Left kidney (tissue), 2 donors: Measurements from ENCODE around the gene BICD2. TPM values are rescaled to one million over a fixed set of nuclear protein-coding genes. Genes with fewer than 3 reads are reported as not detected.
A peak's percentile ranks its signal among the peaks of the same experiment; 100 is the strongest.
"Not testable (repeated sequence)": the region's sequence is repeated elsewhere in the genome, so short reads cannot be mapped to it uniquely, and the experiment has no call there.

ENCODE experiments used
- DNase-seq: peaks from one replicate; pipeline ENCODE4 v3.0.0-alpha.2; 2013
- polyA plus RNA-seq: library from polyadenylated mRNA; unstranded; fragments of 120-200 nt; gene quantifications from one replicate; pipeline ENCODE4 v1.2.1, GENCODE V29; 2013; ENCODE audit not compliant: insufficient read length

The BICD2 gene
- polyA plus RNA-seq, 1 donor: 29.3 TPM

- no peak for DNase-seq
Observed at GRCh38 chr9:92773810-92774209, 9.2 kb upstream of the BICD2 start.

GRCh38 chr9:92771309-92771708, 6.7 kb upstream of the BICD2 start:
- no peak for DNase-seq

GRCh38 chr9:92770360-92770995, 5.8 kb upstream of the BICD2 start:
- no peak for DNase-seq

GRCh38 chr9:92769990-92770359, 5.3 kb upstream of the BICD2 start:
- no peak for DNase-seq

- DNase-seq: no peak
Observed at GRCh38 chr9:92769286-92769685, 4.7 kb upstream of the BICD2 start.

GRCh38 chr9:92768816-92769215, 4.2 kb upstream of the BICD2 start:
- DNase-seq: not testable (repeated sequence)

- DNase-seq: no peak
Observed at GRCh38 chr9:92767066-92768054, 2.7 kb upstream of the BICD2 start.

GRCh38 chr9:92764988-92765936, 629 bp upstream of the BICD2 start:
- DNase-seq: peak; percentile 98

GRCh38 chr9:92763721-92764380, 782 bp downstream of the BICD2 start:
- no peak for DNase-seq

GRCh38 chr9:92762781-92763708, 1.6 kb downstream of the BICD2 start:
- no peak for DNase-seq

- no peak for DNase-seq
Observed at GRCh38 chr9:92762196-92762595, 2.4 kb downstream of the BICD2 start.

GRCh38 chr9:92761686-92762085, 2.9 kb downstream of the BICD2 start:
- DNase-seq: no peak

GRCh38 chr9:92760494-92760893, 4.1 kb downstream of the BICD2 start:
- DNase-seq: no peak

GRCh38 chr9:92760070-92760469, 4.6 kb downstream of the BICD2 start:
- no peak for DNase-seq

- DNase-seq: no peak
Observed at GRCh38 chr9:92759446-92759845, 5.2 kb downstream of the BICD2 start.

GRCh38 chr9:92756792-92757191, 7.8 kb downstream of the BICD2 start:
- no peak for DNase-seq

- DNase-seq: no peak
Observed at GRCh38 chr9:92754091-92754745, 10.4 kb downstream of the BICD2 start.

GRCh38 chr9:92752812-92753404, 11.7 kb downstream of the BICD2 start:
- no peak for DNase-seq

GRCh38 chr9:92749934-92750315, 14.7 kb downstream of the BICD2 start:
- DNase-seq: no peak
